PC-9 (cell line): ENCODE measurements around the gene RALGAPA2. TPM values are rescaled to one million over a fixed set of nuclear protein-coding genes. Genes with fewer than 3 reads are reported as not detected.

ENCODE experiments used
- BruUV-seq: library from RNA; stranded (reverse); fragments of 400-500 nt; replicated peaks from 2 replicates; lab custom pipeline; 2021; lab: Mats Ljungman, UMichigan
- CTCF ChIA-PET: fragments of 300-600 bp; sonication (Branson Sonifier 250); formaldehyde crosslinking; loops from one replicate; lab custom pipeline; 2022; ENCODE audit warnings: antibody characterized with exemption; lab: Charles Lee
- POLR2A ChIA-PET: fragments of 300-600 bp; sonication (Branson Sonifier 250); formaldehyde crosslinking; loops from one replicate; lab custom pipeline; 2022; ENCODE audit warnings: antibody characterized with exemption; ENCODE audit not compliant: unreplicated experiment; lab: Charles Lee
- DNase-seq, 2 experiments: peaks; one replicate each; pipeline versions ENCODE4 v3.0.0 to v3.0.0-alpha.2; 2015 to 2022; ENCODE audit warnings: mixed read lengths in 1 of 2
- H2AFZ ChIP-seq: fragments of 200-600 bp; sonication (generic); 2 replicates; pipeline ENCODE4 v1.8.1; 2017; ENCODE audit warnings: antibody characterized with exemption
- H3F3A ChIP-seq: fragments of 200-600 bp; sonication (generic); 2 replicates; pipeline ENCODE4 v1.8.1; 2017; ENCODE audit warnings: antibody characterized with exemption, mild to moderate bottlenecking, low read depth; ENCODE audit not compliant: insufficient read depth
- H3K27ac ChIP-seq: fragments of 200-600 bp; sonication (generic); 2 replicates; pipeline ENCODE4 v1.6.1; 2016; ENCODE audit warnings: mixed run types
- H3K27me3 ChIP-seq: fragments of 200-600 bp; sonication (generic); 2 replicates; pipeline ENCODE4 v1.6.1; 2016; ENCODE audit warnings: low read depth, mixed run types; ENCODE audit not compliant: insufficient read depth
- H3K36me3 ChIP-seq: fragments of 200-600 bp; sonication (generic); 2 replicates; pipeline ENCODE4 v1.6.1; 2016; ENCODE audit warnings: low read depth, mixed run types
- H3K4me1 ChIP-seq: fragments of 200-600 bp; sonication (generic); replicated peaks from 2 replicates; pipeline ENCODE4 v1.6.1; 2016; ENCODE audit warnings: mixed run types; ENCODE audit not compliant: insufficient read depth
- H3K4me2 ChIP-seq: fragments of 200-600 bp; sonication (generic); 2 replicates; pipeline ENCODE4 v1.6.1; 2017; ENCODE audit warnings: mixed run types
- H3K4me3 ChIP-seq: fragments of 200-600 bp; sonication (generic); 2 replicates; pipeline ENCODE4 v1.6.1; 2016; ENCODE audit warnings: mixed run types
- H3K79me2 ChIP-seq: fragments of 200-600 bp; sonication (generic); 2 replicates; pipeline ENCODE4 v1.6.1; 2017; ENCODE audit warnings: low read depth, mixed run types
- H3K9me2 ChIP-seq: fragments of 200-600 bp; sonication (generic); 2 replicates; pipeline ENCODE4 v1.8.1; 2017; ENCODE audit warnings: mild to moderate bottlenecking; ENCODE audit not compliant: insufficient read depth
- H3K9me3 ChIP-seq: fragments of 200-600 bp; sonication (generic); 2 replicates; pipeline ENCODE4 v1.8.1; 2016; ENCODE audit warnings: low read depth; ENCODE audit not compliant: insufficient read depth
- H4K20me1 ChIP-seq: fragments of 200-600 bp; sonication (generic); 2 replicates; pipeline ENCODE4 v1.8.1; 2017; ENCODE audit not compliant: insufficient read depth
- EZH2 ChIP-seq: fragments of 200-600 bp; sonication (generic); IDR thresholded peaks from 2 replicates; pipeline ENCODE4 v1.8.0; 2017; ENCODE audit warnings: antibody characterized with exemption, low read depth
- intact Hi-C: fragments of 100-400 bp; cut with micrococcal nuclease; formaldehyde crosslinking; loops from one replicate; pipeline ENCODE4 v1.10.0; 2022; ENCODE audit not compliant: unreplicated experiment
- total RNA-seq: library from RNA; stranded (reverse); gene quantifications from 2 replicates; pipeline ENCODE4 v1.2.3, GENCODE V29; 2021
- TF ChIP-seq, protein P1 (sequence below): fragments of 200-600 bp; sonication (generic); conservative IDR thresholded peaks from 2 replicates; pipeline ENCODE4 v1.6.1; 2017; ENCODE audit warnings: mixed run types, antibody characterized with exemption, mild to moderate bottlenecking, moderate library complexity

RALGAPA2 gene
- total RNA-seq, 1 experiment from 2014 or later = 28.7 TPM

DNA sequence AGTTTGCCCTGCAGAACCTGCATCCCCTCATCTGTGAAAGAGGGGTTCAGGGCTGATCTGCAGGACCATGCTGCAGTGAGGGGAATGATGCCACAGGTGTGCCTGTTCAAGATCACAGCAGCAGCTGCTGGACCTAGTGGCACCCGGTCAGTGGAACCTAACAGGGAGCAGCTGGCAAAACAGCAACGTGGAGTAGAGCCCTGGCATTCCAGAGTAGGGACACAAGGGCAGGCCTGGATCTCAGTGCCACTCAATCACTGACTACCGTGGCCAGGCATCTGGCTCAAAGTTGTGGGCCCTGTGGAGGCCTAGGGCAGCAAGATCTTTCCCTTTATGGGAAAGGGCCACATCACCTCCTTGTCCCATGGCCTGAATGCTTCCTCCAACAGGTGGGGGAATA, 282.4 kb downstream of the RALGAPA2 start:
- no peaks in the 10 kb centered on the region for H3K36me3 ChIP-seq
- no peaks in the 10 kb centered on the region for H3K79me2 ChIP-seq
- H3K4me1 ChIP-seq = no peaks in the 10 kb centered on the region
- no peak for DNase-seq
- H3K4me2 ChIP-seq = no peak overlapping the region
- H3K27ac ChIP-seq = no peak overlapping the region
- no peak overlapping the region for H2AFZ ChIP-seq
- no peaks in the 10 kb centered on the region for H3K9me2 ChIP-seq
- no peaks in the 10 kb centered on the region for H3K9me3 ChIP-seq
- no peaks in the 10 kb centered on the region for H3F3A ChIP-seq
- ChIA-PET POLR2A (no interaction called here), CTCF (no interaction called here)
- H3K27me3 ChIP-seq = no peaks in the 10 kb centered on the region
- TF ChIP-seq, protein P1, sequence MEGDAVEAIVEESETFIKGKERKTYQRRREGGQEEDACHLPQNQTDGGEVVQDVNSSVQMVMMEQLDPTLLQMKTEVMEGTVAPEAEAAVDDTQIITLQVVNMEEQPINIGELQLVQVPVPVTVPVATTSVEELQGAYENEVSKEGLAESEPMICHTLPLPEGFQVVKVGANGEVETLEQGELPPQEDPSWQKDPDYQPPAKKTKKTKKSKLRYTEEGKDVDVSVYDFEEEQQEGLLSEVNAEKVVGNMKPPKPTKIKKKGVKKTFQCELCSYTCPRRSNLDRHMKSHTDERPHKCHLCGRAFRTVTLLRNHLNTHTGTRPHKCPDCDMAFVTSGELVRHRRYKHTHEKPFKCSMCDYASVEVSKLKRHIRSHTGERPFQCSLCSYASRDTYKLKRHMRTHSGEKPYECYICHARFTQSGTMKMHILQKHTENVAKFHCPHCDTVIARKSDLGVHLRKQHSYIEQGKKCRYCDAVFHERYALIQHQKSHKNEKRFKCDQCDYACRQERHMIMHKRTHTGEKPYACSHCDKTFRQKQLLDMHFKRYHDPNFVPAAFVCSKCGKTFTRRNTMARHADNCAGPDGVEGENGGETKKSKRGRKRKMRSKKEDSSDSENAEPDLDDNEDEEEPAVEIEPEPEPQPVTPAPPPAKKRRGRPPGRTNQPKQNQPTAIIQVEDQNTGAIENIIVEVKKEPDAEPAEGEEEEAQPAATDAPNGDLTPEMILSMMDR = no peak
- no peak for TF ChIP-seq EZH2
- intact Hi-C loops = no loop called here
- H3K4me3 ChIP-seq = no peak overlapping the region
- BruUV-seq = no TSS peak
- no peaks in the 10 kb centered on the region for H4K20me1 ChIP-seq

DNA sequence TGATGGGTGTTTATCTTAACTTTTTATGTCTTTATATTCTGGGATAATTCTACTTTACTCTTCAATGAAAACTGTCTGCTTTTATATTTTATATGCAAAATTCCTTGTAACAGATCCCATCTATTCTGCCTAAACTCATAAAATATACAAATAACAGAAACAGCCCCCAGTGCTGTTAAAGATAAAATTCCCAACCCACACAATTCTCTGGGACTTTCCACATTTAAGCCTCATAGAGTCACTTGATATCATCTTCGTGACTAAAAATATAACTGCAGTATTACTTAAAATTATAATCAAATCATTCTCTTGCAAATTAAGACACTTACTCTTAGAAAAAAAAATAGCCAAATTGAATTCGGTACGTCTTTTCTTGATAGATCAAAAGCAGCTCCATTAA, 284.4 kb downstream of the RALGAPA2 start:
- Histone ChIP-seq H3K4me3 (no peak overlapping the region), H3K36me3 (no peaks in the 10 kb centered on the region), H3K9me2 (no peaks in the 10 kb centered on the region), H3F3A (no peaks in the 10 kb centered on the region), H3K27me3 (no peaks in the 10 kb centered on the region), H3K27ac (no peak overlapping the region), H4K20me1 (no peaks in the 10 kb centered on the region), H2AFZ (no peak overlapping the region), H3K79me2 (no peaks in the 10 kb centered on the region), H3K9me3 (no peaks in the 10 kb centered on the region), H3K4me1 (no peaks in the 10 kb centered on the region), H3K4me2 (no peak overlapping the region)
- DNase-seq = no peak
- intact Hi-C loops = no loop called here
- TF ChIP-seq EZH2 = no peak
- TF ChIP-seq, protein P1 = no peak
- CTCF ChIA-PET = no interaction called here
- no TSS peak for BruUV-seq
- POLR2A ChIA-PET = no interaction called here

GRCh38 chr20:20427227-20427864, 285.1 kb downstream of the RALGAPA2 start:
- no TSS peak for BruUV-seq
- Histone ChIP-seq H3K9me3 (no peaks in the 10 kb centered on the region), H2AFZ (no peak overlapping the region), H3K36me3 (no peaks in the 10 kb centered on the region), H3K4me3 (no peak overlapping the region), H3K27me3 (no peaks in the 10 kb centered on the region), H3K27ac (no peak overlapping the region), H3K4me1 (no peaks in the 10 kb centered on the region), H3K4me2 (no peak overlapping the region), H3K79me2 (no peaks in the 10 kb centered on the region), H4K20me1 (no peaks in the 10 kb centered on the region), H3F3A (no peaks in the 10 kb centered on the region), H3K9me2 (no peaks in the 10 kb centered on the region)
- ChIA-PET CTCF (no interaction called here), POLR2A (no interaction called here)
- DNase-seq = no peak
- intact Hi-C loops = no loop called here
- no peak for TF ChIP-seq EZH2
- TF ChIP-seq, protein P1 = no peak
